ENCODE data around the gene EVI5L.

Gene EVI5L

GRCh38 chr19:7910321-7911161 is 80.5 kb downstream of the EVI5L start:
- DNase-seq (ENCODE audit: low read depth in 2 of 3, low spot score in 1 of 3): no peak

- no peak for DNase-seq (ENCODE audit: low read depth in 2 of 3, low spot score in 1 of 3)
These were observed 81.6 kb downstream of the EVI5L start for GRCh38 chr19:7911508-7912143.

GRCh38 chr19:7912144-7912696 is 82.2 kb downstream of the EVI5L start:
- DNase-seq (ENCODE audit: low read depth in 2 of 3, low spot score in 1 of 3): no peak

- no peak for DNase-seq (ENCODE audit: low read depth in 2 of 3, low spot score in 1 of 3)
These were observed 82.9 kb downstream of the EVI5L start for GRCh38 chr19:7912697-7913564.

- no peak for DNase-seq (ENCODE audit: low read depth in 2 of 3, low spot score in 1 of 3)
These were observed 83.6 kb downstream of the EVI5L start for GRCh38 chr19:7913652-7914051.

- DNase-seq (ENCODE audit: low read depth in 2 of 3, low spot score in 1 of 3): no peak
These were observed 84.1 kb downstream of the EVI5L start for GRCh38 chr19:7914099-7914498.

Measured in stimulated activated CD4-positive, alpha-beta T cell treated with anti-CD3 and anti-CD28 coated beads, Interleukin-12 subunit alpha, Interleukin-12 subunit beta, amount 100 ng/mL, for 48 hours (primary cell).